ENCODE data around the gene CCNC.

DNA sequence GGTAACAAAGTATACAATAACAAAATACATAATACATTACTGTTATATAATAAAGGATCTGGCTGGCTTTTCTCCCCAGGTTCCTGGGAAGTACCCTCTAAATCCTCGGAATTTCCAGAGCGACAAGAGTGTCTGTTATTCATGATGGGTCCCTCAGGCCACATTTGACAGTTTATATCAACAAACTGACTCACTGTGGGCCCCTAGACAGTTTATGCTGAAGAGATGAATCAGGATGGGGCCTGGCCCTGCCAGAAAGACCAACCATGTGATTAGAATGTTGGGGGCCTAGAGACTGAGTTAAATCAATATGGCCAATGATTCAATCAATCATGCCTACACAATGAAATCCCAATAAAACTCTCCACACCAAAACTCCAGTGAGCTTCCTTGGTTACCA is 66.7 kb downstream of the CCNC start:
- TF ChIP-seq POLR2A (IDR thresholded peaks at IDR 0.05; ENCODE audit: low read length): no peak
- TF ChIP-seq, protein P1, sequence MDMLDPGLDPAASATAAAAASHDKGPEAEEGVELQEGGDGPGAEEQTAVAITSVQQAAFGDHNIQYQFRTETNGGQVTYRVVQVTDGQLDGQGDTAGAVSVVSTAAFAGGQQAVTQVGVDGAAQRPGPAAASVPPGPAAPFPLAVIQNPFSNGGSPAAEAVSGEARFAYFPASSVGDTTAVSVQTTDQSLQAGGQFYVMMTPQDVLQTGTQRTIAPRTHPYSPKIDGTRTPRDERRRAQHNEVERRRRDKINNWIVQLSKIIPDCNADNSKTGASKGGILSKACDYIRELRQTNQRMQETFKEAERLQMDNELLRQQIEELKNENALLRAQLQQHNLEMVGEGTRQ (IDR thresholded peaks at IDR 0.05): no peak
- TF ChIP-seq CEBPB (IDR thresholded peaks at IDR 0.05): no peak
- TF ChIP-seq, protein P2, sequence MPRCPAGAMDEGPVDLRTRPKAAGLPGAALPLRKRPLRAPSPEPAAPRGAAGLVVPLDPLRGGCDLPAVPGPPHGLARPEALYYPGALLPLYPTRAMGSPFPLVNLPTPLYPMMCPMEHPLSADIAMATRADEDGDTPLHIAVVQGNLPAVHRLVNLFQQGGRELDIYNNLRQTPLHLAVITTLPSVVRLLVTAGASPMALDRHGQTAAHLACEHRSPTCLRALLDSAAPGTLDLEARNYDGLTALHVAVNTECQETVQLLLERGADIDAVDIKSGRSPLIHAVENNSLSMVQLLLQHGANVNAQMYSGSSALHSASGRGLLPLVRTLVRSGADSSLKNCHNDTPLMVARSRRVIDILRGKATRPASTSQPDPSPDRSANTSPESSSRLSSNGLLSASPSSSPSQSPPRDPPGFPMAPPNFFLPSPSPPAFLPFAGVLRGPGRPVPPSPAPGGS (IDR thresholded peaks at IDR 0.05): no peak
- TF ChIP-seq, protein P3, sequence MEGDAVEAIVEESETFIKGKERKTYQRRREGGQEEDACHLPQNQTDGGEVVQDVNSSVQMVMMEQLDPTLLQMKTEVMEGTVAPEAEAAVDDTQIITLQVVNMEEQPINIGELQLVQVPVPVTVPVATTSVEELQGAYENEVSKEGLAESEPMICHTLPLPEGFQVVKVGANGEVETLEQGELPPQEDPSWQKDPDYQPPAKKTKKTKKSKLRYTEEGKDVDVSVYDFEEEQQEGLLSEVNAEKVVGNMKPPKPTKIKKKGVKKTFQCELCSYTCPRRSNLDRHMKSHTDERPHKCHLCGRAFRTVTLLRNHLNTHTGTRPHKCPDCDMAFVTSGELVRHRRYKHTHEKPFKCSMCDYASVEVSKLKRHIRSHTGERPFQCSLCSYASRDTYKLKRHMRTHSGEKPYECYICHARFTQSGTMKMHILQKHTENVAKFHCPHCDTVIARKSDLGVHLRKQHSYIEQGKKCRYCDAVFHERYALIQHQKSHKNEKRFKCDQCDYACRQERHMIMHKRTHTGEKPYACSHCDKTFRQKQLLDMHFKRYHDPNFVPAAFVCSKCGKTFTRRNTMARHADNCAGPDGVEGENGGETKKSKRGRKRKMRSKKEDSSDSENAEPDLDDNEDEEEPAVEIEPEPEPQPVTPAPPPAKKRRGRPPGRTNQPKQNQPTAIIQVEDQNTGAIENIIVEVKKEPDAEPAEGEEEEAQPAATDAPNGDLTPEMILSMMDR (IDR thresholded peaks at IDR 0.05): no peak
- no peak for TF ChIP-seq EP300 (IDR thresholded peaks at IDR 0.05)
- TF ChIP-seq EHMT2 (IDR thresholded peaks at IDR 0.05; ENCODE audit: low read depth): no peak
